ENCODE data around the gene TNKS1BP1.
"Not testable (repeated sequence)": the region's sequence is repeated elsewhere in the genome, so short reads cannot be mapped to it uniquely, and the experiment has no call there.

The TNKS1BP1 gene

DNA sequence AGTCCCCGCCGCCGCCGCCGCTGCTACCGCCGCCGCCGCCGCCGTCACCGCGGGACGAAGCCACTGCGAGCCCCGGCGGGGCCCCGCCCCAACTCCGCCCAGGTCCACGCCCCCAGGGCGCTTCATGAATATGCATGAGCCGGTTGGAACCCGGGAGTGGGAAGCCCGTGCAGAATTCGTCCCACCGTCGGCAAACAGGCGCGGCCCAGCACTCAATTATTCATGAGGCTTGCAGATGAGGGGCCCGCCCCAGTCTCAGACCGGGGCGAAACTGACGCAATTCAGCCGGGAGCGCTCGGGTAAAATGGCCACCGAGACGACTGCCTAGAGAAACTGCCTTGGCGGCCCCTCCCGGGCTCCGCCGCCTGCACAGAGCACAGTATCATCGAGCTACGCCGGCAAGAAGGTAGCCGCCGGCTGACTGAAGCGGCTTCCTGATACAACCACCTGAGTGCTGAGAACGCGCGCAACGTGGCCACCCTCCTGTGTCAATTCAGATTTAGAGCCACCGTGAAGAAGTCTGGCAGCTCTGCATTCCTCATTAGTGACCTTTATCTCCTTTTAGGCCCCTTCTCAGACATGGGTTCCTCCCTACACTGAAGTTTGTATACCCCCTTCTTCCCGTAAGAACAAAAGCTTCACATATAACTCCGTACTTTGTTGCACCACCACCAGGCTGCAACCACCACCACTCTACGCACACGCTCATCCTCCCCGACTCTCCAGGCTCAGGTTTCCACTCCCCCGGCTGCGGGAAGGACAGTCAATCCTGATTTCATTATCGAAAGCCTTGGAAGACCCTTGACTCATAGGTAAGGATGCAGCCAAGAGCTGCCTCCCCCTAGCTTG lies at the start of gene TNKS1BP1:
Gene TNKS1BP1, minus strand, starts transcription at position 67 of the 849 bp plus-strand sequence. CDS start 3,067 bp downstream, outside the sequence.
- peak; percentile 91 for DNase-seq

GRCh38 chr11:57373146-57373545 lies 48.4 kb upstream of the TNKS1BP1 start:
- DNase-seq: no peak

DNA sequence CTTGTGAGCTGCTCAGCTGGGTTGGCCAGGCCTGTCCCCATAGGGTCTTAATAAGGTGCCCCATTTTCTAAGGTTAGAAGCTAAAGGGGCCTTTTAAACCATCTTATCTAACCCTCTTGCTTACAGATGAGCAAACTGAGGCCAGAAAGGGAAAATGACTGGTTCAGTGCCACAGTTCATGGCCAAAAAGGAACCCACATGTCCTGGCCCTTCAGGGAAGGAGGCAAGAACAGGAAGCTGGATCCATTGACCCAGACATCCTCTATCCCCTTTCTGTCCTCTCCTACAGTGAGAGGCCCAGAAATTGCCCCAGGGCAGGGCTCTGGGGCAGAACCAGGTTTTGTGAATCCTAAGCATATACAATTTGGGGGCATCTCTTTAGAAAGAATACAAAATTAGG lies 46.2 kb upstream of the TNKS1BP1 start:
- no peak for DNase-seq

GRCh38 chr11:57370251-57370650 lies 45.5 kb upstream of the TNKS1BP1 start:
- DNase-seq: no peak

DNA sequence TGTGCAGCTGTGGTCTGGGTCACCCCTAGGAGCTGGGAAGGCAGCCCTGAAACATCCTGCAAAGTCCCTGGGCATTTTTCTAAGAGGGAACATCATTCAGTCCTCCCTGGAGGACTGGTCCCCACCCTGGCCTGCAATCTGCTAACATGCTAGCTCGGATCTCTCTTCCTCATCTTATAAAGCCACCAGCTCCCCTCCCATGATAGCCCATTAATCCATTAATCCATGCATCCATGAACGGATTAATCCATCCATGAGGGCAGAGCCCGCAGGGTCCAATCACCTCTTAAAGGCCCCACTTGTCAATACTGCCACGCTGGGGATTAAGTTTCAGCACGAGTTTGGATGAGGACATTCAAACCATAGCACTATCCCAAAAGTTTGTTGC lies 44.1 kb upstream of the TNKS1BP1 start:
- DNase-seq: no peak

GRCh38 chr11:57368106-57368844 lies 43.5 kb upstream of the TNKS1BP1 start:
- DNase-seq: no peak

GRCh38 chr11:57364851-57365660 lies 40.3 kb upstream of the TNKS1BP1 start:
- DNase-seq: no peak

GRCh38 chr11:57363131-57364080 lies 38.7 kb upstream of the TNKS1BP1 start:
- no peak for DNase-seq

GRCh38 chr11:57361926-57362325 lies 37.2 kb upstream of the TNKS1BP1 start:
- no peak for DNase-seq

DNA sequence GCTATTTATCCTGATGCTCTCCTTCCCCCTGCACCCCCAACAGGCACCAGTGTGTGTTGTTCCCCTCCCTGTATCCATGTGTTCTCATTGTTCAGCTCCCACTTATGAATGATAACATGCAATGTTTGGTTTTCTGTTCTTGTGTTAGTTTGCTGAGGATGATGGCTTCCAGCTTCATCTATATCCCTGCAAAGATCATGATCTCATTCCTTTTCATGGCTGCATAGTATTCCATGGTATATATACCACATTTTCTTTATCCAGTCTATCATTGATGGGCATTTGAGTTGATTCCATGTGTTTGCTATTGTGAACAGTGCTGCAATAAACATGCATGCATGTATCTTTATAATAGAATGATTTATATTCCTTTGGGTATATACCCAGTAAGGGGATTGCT lies 36.7 kb upstream of the TNKS1BP1 start:
- not testable (repeated sequence) for DNase-seq

- no peak for DNase-seq
Measured at GRCh38 chr11:57360991-57361390, 36.2 kb upstream of the TNKS1BP1 start.

- DNase-seq: no peak
Measured at GRCh38 chr11:57359896-57360690, 35.3 kb upstream of the TNKS1BP1 start.

GRCh38 chr11:57359396-57359795 lies 34.6 kb upstream of the TNKS1BP1 start:
- no peak for DNase-seq

GRCh38 chr11:57358991-57359390 lies 34.2 kb upstream of the TNKS1BP1 start:
- no peak for DNase-seq

GRCh38 chr11:57358543-57358961 lies 33.8 kb upstream of the TNKS1BP1 start:
- no peak for DNase-seq

DNA sequence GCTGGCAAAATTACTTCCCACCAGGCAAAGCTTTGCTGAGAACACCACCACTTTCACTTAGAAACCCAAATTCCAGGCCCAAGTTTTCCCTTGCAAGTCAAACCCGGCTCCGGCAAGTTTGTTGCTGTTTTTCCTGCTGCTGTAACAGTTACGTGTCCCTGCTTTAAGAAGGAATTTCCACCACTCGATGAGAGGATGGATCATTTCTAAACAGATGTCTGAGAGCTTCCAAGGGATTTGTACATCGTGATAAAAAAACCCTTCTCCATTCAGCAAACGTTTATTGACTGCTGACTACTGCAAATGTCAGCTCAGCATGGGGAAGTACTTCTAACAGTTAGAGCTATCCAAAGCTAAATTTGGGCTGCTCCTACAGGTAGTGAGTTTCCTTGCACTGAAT lies 33.1 kb upstream of the TNKS1BP1 start:
- DNase-seq: no peak

- DNase-seq: no peak
Measured at GRCh38 chr11:57357310-57357709, 32.6 kb upstream of the TNKS1BP1 start.

GRCh38 chr11:57356268-57356667 lies 31.5 kb upstream of the TNKS1BP1 start:
- DNase-seq: no peak

GRCh38 chr11:57354699-57355098 lies 29.9 kb upstream of the TNKS1BP1 start:
- DNase-seq: no peak

- DNase-seq: no peak
Measured at GRCh38 chr11:57353852-57354251, 29.1 kb upstream of the TNKS1BP1 start.

DNA sequence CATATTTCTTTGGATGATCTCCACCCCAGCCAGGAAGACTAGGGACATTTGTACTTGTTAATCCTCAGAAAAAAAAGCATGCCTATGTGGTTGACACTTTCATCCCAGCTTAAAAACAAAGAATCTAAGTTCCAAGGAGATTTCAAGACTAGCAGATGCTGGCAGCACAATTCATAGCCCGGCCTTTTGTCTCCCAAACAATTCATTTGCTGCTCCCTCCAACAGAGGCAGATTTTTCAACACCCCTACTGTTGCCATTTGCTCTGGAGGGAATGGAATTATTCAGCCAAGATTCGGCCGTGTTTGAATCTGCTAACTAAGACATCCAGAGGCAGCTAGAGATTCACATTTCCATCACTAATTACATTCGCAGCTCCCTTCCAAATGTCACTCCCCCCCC lies 28.7 kb upstream of the TNKS1BP1 start:
- DNase-seq: no peak

Measured in CD4-positive, alpha-beta T cell treated with Interferon gamma for 1 hour (primary cell).